Measurements from ENCODE around the gene IL17A.

DNA sequence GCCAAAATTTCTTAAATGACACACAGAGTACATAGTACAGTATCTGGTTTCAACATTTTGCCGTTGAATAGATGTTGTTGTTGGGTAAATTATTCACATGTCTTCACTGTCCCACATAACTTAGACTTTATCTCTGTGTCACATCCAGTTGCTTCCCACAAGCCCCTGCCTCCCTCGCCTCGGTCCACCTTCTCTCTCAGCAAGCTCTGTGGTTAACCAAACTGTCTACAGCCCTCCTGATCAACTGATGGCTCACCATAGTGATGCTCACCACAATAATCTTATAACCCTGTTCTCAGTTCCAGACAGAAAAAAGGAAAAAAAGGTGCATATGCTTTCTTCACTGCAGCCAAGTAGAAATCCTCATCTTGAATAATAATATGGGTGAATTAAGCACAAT, 35.1 kb downstream of the IL17A start:
- TF ChIP-seq, protein P1, sequence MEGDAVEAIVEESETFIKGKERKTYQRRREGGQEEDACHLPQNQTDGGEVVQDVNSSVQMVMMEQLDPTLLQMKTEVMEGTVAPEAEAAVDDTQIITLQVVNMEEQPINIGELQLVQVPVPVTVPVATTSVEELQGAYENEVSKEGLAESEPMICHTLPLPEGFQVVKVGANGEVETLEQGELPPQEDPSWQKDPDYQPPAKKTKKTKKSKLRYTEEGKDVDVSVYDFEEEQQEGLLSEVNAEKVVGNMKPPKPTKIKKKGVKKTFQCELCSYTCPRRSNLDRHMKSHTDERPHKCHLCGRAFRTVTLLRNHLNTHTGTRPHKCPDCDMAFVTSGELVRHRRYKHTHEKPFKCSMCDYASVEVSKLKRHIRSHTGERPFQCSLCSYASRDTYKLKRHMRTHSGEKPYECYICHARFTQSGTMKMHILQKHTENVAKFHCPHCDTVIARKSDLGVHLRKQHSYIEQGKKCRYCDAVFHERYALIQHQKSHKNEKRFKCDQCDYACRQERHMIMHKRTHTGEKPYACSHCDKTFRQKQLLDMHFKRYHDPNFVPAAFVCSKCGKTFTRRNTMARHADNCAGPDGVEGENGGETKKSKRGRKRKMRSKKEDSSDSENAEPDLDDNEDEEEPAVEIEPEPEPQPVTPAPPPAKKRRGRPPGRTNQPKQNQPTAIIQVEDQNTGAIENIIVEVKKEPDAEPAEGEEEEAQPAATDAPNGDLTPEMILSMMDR (IDR thresholded peaks at IDR 0.05; ENCODE audit: insufficient read depth, low read length, poor library complexity, severe bottlenecking), result no peak
- no peak for TF ChIP-seq EZH2phosphoT487 (conservative IDR thresholded peaks at IDR 0.05; ENCODE audit: low read length)
